ENCODE data around the gene BRPF1. TPM values are rescaled to one million over a fixed set of nuclear protein-coding genes. Genes with fewer than 3 reads are reported as not detected.

The BRPF1 gene
- polyA plus RNA-seq, 1 of the 3 experiments (the other 2 are of a cell fraction) = 13.0 TPM

- TF ChIP-seq ZBTB33 (IDR thresholded peaks at IDR 0.05; ENCODE audit: borderline replicate concordance, low read depth) = no peak
- TF ChIP-seq EP300 (IDR thresholded peaks at IDR 0.05; ENCODE audit: borderline replicate concordance in 1 of 2, low read depth in 1 of 2, low read length in 1 of 2) = no peak
- no peak for TF ChIP-seq IRF3 (IDR thresholded peaks at IDR 0.05; ENCODE audit: low read depth, low read length)
- no peak for TF ChIP-seq MEF2A (IDR thresholded peaks at IDR 0.05; ENCODE audit: borderline replicate concordance, low read depth)
These were observed 46.1 kb downstream of the BRPF1 start (continued) for GRCh38 chr3:9777694-9778021.

GRCh38 chr3:9778143-9779074, 46.9 kb downstream of the BRPF1 start:
- Histone ChIP-seq H3F3A (replicated peaks; ENCODE audit: insufficient read depth) (peaks cover 13% of the 10 kb centered on the region), H3K4me1 (ENCODE audit: control insufficient read depth in 1 of 2, insufficient read depth in 2 of 2, low read depth in 1 of 2, low read length in 1 of 2) (no peaks in the 10 kb centered on the region), H3K27me3 (ENCODE audit: insufficient read depth) (no peaks in the 10 kb centered on the region), H3K79me2 (ENCODE audit: insufficient read depth) (no peaks in the 10 kb centered on the region), H3K27ac (ENCODE audit: low read depth in 2 of 2, low read length in 1 of 2) (peak overlapping the region in 1 of 2 experiments; percentile 6; a peak in 1 of 4 replicates), H3K36me3 (replicated peaks in 1 of 2; ENCODE audit: control insufficient read depth in 1 of 2, insufficient read depth in 2 of 2, low read length in 1 of 2) (peaks cover 13 to 20% of the 10 kb centered on the region in 2 experiments), H3K9ac (no peak overlapping the region), H3K9me2 (no peaks in the 10 kb centered on the region), H3K4me3 (ENCODE audit: low read depth in 2 of 2, low read length in 1 of 2) (no peak overlapping the region), H4K20me1 (ENCODE audit: insufficient read depth) (no peaks in the 10 kb centered on the region), H2AFZ (ENCODE audit: low read depth) (no peak overlapping the region), H3K9me3 (no peaks in the 10 kb centered on the region), H3K4me2 (no peak overlapping the region)
- ChIA-PET POLR2A (interaction anchor here (1.1 kb wide), 2 partner anchors 9 to 11 kb away, joined by 3 to 4 read pairs; partner anchors contain the start of gene CAMK1), CTCF (no interaction called here)
- no peak for TF ChIP-seq RCOR1 (IDR thresholded peaks at IDR 0.05; ENCODE audit: low read length)
- no peak for TF ChIP-seq TCF12 (IDR thresholded peaks at IDR 0.05)
- no peak for TF ChIP-seq NRF1 (IDR thresholded peaks at IDR 0.05; ENCODE audit: low read depth, low read length)
- no peak for TF ChIP-seq JUND (IDR thresholded peaks at IDR 0.05)
- TF ChIP-seq PBX3 (IDR thresholded peaks at IDR 0.05) = no peak
- no peak for TF ChIP-seq SMC3 (IDR thresholded peaks at IDR 0.05; ENCODE audit: low read depth, low read length)
- no peak for TF ChIP-seq EZH2phosphoT487 (IDR thresholded peaks at IDR 0.05; ENCODE audit: borderline replicate concordance, low read depth)
- TF ChIP-seq IRF3 (IDR thresholded peaks at IDR 0.05; ENCODE audit: low read depth, low read length) = no peak
- no peak for DNase-seq
- 82% methylated on average over 5 of the region's 5 CpGs for WGBS (ENCODE audit: low lambda C conversion rate)
